HG03103 (cell line): ENCODE data around the gene NAA25.

ENCODE experiments used
- ATAC-seq: cut with Tn5 transposase; IDR thresholded peaks from one replicate; pipeline ENCODE4 v1.9.1; 2021; ENCODE audit warnings: low read depth; ENCODE audit not compliant: unreplicated experiment

NAA25 gene

GRCh38 chr12:111981987-111982386 is 126.6 kb downstream of the NAA25 start:
- ATAC-seq = no peak

- ATAC-seq = no peak
Measured at GRCh38 chr12:111980598-111980997, 128.0 kb downstream of the NAA25 start.

GRCh38 chr12:111978545-111978944 is 130.0 kb downstream of the NAA25 start:
- no peak for ATAC-seq

- ATAC-seq = no peak
Measured at GRCh38 chr12:111976860-111977259, 131.7 kb downstream of the NAA25 start.
